ENCODE measurements around the gene TRAPPC12. TPM values are rescaled to one million over a fixed set of nuclear protein-coding genes. Genes with fewer than 3 reads are reported as not detected.

TRAPPC12 gene
- total RNA-seq, 4 donors from 2014 or later: 28.4 to 64.7 (median 55.9) TPM

DNA sequence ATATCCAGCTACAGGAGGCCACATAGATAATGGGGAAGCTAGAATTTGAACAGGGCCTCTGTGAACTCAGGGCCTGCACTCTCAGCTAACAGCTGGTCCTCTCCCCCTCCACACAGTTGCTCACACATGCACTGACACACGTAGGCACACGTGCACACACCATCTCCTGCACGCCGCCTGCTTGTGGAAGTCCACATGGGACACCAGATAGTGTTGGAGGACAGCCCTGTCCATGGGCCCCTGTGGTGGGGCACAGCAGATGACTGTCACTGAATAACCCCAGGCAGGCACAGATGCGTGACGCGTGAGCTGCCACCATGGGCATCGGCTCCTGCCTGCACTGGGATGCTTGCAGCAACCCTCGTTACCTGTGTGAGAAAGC lies 87.0 kb downstream of the TRAPPC12 start:
- Histone ChIP-seq H3K36me3 (peaks cover 11 to 93% (median 27%) of the 10 kb centered on the region in 3 donors), H3K9me3 (no peaks in the 10 kb centered on the region), H3K27me3 (no peaks in the 10 kb centered on the region), H3K4me3 (no peak overlapping the region), H3K27ac (no peak overlapping the region), H3K4me1 (peaks cover 0 to 5% (median 0%) of the 10 kb centered on the region in 3 donors)
- no peak for DNase-seq
- WGBS, 2 donors: 97 to 100% methylated on average over 2 to 5 of the region's 9 CpGs
- intact Hi-C loops (cut with DNase I): no loop called here
- no peak for TF ChIP-seq POLR2A (IDR thresholded peaks at IDR 0.05)
- TF ChIP-seq, protein P1, sequence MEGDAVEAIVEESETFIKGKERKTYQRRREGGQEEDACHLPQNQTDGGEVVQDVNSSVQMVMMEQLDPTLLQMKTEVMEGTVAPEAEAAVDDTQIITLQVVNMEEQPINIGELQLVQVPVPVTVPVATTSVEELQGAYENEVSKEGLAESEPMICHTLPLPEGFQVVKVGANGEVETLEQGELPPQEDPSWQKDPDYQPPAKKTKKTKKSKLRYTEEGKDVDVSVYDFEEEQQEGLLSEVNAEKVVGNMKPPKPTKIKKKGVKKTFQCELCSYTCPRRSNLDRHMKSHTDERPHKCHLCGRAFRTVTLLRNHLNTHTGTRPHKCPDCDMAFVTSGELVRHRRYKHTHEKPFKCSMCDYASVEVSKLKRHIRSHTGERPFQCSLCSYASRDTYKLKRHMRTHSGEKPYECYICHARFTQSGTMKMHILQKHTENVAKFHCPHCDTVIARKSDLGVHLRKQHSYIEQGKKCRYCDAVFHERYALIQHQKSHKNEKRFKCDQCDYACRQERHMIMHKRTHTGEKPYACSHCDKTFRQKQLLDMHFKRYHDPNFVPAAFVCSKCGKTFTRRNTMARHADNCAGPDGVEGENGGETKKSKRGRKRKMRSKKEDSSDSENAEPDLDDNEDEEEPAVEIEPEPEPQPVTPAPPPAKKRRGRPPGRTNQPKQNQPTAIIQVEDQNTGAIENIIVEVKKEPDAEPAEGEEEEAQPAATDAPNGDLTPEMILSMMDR (IDR thresholded peaks at IDR 0.05): no peak

DNA sequence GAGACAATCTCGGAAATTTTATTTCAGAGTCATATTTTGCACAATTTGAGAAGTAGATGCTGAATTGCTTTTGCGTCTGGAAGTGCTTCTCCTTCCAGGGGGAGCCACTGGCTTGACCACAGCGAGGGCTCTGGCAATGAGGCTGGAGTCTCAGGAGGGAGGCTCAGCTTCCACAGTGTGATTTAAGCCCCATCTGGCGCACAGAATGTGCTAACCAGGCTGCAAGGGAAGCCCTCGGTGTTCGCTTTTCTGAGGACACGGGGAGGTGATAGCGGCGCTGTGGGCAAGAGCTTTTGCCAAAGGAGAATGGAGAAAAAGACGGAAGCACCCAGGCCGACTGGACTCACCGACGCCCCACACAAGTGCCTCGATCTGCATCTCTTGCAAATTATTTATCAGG lies 87.5 kb downstream of the TRAPPC12 start:
- Histone ChIP-seq H3K9me3 (no peaks in the 10 kb centered on the region), H3K4me3 (no peak overlapping the region), H3K4me1 (peaks cover 0 to 2% (median 0%) of the 10 kb centered on the region in 3 donors), H3K27ac (no peak overlapping the region), H3K27me3 (no peaks in the 10 kb centered on the region), H3K36me3 (peaks cover 11 to 95% (median 27%) of the 10 kb centered on the region in 3 donors)
- no peak for TF ChIP-seq POLR2A (IDR thresholded peaks at IDR 0.05)
- TF ChIP-seq, protein P1 (IDR thresholded peaks at IDR 0.05): no peak
- intact Hi-C loops (cut with DNase I): no loop called here
- WGBS, 2 donors: 92 to 93% methylated on average over 10 to 12 of the region's 14 CpGs
- no peak for DNase-seq

DNA sequence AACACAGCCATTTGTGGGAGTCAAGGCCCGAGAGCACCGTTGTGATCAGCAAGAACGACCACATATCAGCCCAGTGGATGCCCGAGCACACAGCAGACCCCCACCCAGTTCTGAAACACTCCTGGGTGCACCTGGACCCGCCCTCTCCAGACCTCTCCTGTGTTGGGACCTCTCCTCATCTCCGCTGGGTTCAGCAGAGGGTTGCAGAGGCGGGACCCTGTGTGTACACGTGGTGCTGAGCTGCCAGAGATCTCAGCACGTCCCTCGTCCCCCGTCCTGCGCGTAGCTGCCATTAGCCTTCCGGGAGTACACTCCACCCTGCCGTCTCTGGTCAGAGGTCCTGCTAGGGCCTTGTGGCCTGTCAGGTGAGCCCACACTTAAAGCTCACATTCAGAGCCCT lies 88.2 kb downstream of the TRAPPC12 start:
- intact Hi-C loops (cut with DNase I): no loop called here
- Histone ChIP-seq H3K27me3 (no peaks in the 10 kb centered on the region), H3K9me3 (no peaks in the 10 kb centered on the region), H3K36me3 (peaks cover 11 to 100% (median 27%) of the 10 kb centered on the region in 3 donors), H3K27ac (no peak overlapping the region), H3K4me1 (no peaks in the 10 kb centered on the region), H3K4me3 (no peak overlapping the region)
- DNase-seq: no peak
- 91 to 94% methylated on average over 11 to 12 of the region's 15 CpGs for WGBS, 2 donors
- TF ChIP-seq, protein P1 (IDR thresholded peaks at IDR 0.05): no peak
- TF ChIP-seq POLR2A (IDR thresholded peaks at IDR 0.05): no peak

DNA sequence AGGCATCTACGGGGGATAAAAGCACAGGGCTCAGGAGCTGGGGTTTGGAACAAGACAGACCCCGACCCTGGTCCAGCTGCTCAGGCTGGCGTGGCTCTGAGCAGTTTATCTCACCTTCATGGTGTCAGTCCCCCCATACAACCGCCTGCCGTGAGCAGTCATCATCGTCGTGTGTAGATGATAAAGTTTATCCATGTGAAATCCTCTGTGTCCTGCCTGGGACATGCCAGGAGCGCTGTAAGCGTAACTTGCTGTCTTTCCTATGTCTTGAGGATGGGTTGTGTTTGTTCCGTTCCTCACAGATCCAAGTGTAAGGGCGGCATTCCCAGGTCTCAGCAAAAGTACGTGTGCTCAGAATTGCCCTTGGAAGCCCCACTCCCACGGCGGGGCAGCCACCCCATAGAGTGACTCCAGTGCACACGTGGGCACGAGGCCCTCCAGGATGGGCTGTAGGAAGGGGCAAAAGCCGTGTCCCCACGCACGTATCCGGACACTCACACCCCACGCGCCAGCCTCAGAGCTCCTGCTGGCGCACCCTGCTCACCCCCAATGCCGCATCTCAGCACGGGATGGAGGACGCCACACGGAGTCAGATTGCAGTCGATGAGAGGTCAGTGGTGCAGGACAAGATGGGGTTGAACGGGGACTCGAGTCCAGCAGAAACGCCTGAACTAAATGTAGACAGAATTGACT lies 88.9 kb downstream of the TRAPPC12 start:
- Histone ChIP-seq H3K9me3 (no peaks in the 10 kb centered on the region), H3K36me3 (peaks cover 11 to 100% (median 27%) of the 10 kb centered on the region in 3 donors), H3K27me3 (no peaks in the 10 kb centered on the region), H3K4me1 (no peaks in the 10 kb centered on the region), H3K4me3 (no peak overlapping the region), H3K27ac (no peak overlapping the region)
- WGBS, 2 donors: 90 to 93% methylated on average over 11 to 13 of the region's 31 CpGs
- DNase-seq: no peak
- TF ChIP-seq, protein P1 (IDR thresholded peaks at IDR 0.05): no peak
- no peak for TF ChIP-seq POLR2A (IDR thresholded peaks at IDR 0.05)
- intact Hi-C loops (cut with DNase I): no loop called here

DNA sequence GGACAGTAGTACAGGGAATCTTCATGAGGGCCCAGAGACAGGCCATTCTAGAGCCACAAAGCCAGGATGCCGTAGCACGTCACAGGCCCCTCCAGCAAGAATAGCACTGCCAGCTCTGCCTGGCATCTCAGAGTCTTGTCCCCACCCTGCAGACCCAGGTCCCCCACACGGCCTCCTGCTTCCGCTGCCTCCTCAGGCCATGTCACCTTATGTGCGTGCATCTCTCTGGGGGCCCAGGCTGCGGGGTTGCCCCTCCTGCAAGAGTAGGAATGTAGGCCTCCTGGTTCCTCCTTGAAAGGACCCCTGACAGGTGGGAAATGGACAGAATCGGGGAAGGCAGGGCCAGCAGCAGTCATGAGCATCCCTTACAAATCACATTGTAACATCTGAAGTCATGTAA lies 90.0 kb downstream of the TRAPPC12 start:
- Histone ChIP-seq H3K27me3 (no peaks in the 10 kb centered on the region), H3K27ac (peak overlapping the region in 1 of 4 donors; percentile 10), H3K9me3 (no peaks in the 10 kb centered on the region), H3K4me1 (no peaks in the 10 kb centered on the region), H3K36me3 (peaks cover 11 to 100% (median 20%) of the 10 kb centered on the region in 3 donors), H3K4me3 (no peak overlapping the region)
- TF ChIP-seq, protein P1 (IDR thresholded peaks at IDR 0.05): no peak
- no peak for TF ChIP-seq POLR2A (IDR thresholded peaks at IDR 0.05)
- no peak for DNase-seq
- intact Hi-C loops (cut with DNase I): no loop called here
- WGBS, 2 donors: 87 to 100% methylated on average over 4 of the region's 7 CpGs

Data from esophagus squamous epithelium (tissue), 5 donors.